HG03520 (cell line): ENCODE data around the gene RPL13A.
"Not testable (repeated sequence)": the region's sequence is repeated elsewhere in the genome, so short reads cannot be mapped to it uniquely, and the experiment has no call there.

ENCODE experiments used
- ATAC-seq: cut with Tn5 transposase; IDR thresholded peaks from one replicate; pipeline ENCODE4 v1.9.1; 2021; ENCODE audit warnings: mild to moderate bottlenecking, moderate library complexity; ENCODE audit not compliant: unreplicated experiment

RPL13A gene

DNA sequence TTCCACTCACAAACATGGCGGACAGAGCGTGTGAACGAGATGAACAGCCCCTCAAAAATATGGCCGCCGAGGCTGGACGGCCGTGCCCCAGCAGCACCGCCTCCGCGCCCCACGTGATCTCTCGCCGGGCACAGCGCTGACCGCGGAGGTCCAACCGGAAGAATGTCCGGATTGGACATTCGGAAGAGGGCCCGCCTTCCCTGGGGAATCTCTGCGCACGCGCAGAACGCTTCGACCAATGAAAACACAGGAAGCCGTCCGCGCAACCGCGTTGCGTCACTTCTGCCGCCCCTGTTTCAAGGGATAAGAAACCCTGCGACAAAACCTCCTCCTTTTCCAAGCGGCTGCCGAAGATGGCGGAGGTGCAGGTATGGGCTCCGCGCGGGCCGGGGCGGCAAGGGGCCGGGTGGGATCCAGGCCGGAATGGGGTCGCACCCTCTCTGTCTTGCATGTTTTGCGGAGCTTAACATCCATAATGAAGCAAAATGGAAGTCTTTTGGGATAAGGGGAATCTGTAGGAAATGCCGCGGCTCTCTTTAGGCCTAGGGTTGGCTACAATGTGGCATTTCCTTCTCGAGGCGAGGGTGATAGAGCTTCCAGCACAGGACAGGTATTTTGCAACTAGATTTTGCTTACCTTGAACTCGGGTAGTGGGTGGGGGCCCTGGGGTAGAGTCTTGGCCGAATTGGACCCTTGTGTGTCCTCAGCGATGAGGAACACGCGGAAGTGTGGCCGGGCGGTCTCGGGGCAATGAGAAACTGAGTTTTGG, at the start of gene RPL13A:
TSS of gene RPL13A (plus strand) at position 332 of the 769 bp plus-strand sequence. CDS start at position 354, 22 bp downstream.
- peak; percentile 80 for ATAC-seq

DNA sequence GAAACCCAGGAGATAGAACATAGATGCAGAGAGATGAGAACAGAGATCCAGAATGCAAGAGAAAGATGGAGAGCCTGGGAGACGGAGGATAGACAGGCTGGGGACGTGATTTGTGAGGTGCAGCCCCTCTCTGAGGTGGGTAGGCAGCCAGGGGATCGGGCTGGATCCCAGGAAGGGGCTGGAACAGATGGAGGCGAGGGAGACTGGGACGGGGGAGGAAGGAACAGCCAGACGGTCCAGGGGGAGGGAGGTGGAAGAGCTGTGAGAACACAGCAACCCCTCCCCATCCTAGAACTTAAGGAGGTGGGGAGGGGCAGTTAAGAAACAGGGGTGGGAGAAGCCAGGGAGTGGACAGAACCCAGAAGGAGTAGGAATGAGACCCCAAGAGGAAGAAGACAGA, 49.1 kb upstream of the RPL13A start:
- no peak for ATAC-seq

DNA sequence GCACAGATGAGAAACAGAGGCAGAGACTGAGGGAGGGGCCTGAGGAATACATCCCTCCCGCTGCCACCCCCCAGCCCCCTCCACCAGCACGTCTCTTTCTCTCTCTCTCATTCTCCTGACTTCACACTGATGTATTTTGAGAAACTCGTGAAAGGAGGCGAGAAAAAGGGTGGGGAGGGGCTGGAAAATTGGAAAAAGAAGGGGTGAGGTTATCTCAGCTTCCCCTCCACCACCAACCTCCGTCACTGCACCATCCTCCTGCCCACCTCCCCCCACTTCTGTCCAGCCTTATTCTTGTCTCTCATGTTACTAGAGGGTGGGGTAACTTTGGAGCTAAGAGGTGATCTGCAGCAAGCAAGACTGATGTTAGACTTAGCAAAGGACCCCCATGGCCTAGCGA, 47.6 kb upstream of the RPL13A start:
- no peak for ATAC-seq

DNA sequence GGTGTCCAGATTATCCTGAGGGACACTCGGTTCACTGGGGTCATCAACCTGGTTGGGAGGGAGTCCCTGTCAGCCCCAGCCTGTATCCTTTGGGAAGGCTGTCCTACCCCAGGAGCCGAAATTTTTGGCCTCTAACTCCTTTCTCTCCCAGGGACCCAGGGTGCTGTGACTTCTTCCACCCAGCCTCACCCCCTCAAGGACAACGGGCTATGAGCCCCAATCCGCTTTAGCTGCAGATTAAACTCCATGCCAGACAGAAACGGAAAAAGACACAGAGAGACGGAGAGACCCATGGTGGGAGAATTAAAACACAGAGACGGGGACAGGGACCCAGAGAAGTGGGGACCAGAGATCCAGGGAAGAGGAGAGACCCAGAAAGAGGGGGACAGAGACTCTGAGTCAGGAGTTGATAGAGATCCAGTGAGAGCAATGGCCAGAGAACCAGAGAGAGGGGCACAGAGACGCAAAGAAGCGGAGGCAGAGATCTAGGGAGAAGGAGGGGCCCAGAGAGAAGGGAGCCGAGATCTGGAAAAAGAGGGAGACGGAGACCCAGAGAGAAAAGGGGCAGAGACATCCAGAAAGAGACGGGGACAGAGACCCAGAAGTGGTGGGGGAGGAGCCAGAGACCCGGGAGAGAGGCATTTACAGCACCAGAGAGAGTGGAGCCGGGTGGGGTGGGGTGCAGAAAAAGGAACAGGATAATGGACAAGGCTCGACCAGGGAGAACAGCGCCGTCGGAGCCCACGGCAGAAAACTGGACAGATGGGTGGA, 46.8 kb upstream of the RPL13A start:
- ATAC-seq = no peak

DNA sequence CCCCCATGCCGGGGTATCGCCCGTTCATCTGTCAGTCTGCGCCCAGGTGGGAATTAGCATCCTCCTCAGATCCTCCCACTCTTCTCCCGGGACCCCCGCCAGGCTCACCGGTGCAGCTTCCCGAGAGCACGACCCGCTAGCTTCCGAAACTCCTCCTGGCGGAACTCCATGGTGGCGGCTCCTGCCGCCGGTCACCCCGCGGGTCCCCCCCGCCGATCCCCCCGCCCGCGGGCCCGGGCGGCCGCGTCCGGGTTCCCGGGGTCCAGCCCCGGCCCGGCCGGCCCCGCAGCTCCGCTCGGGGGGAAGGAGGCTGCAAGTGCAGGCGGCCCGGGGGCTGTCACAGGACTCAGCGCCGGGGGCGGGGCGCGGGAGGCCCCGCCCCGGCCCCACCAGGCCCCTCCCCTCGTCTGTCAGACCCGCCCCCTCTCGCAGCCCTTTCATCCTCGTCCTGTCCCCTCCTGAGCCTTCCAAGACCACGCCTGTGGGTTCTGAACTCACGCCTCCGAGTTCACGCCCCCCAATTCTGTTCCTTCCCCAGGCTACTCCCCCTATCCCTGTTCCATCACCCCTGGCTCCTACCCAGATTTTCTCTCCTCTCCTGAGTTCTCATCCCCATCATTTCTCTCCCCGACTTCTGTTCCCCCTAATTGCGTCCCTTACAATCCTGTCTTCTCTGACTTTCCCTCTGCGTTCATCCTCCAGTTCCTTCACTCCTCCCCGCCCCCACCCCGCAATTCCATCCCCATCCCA, 46.0 kb upstream of the RPL13A start, which contains the start of gene SLC17A7:
TSS of gene SLC17A7 (minus strand) at position 318 of the 750 bp plus-strand sequence. CDS start at position 170, 148 bp downstream.
- ATAC-seq = no peak

DNA sequence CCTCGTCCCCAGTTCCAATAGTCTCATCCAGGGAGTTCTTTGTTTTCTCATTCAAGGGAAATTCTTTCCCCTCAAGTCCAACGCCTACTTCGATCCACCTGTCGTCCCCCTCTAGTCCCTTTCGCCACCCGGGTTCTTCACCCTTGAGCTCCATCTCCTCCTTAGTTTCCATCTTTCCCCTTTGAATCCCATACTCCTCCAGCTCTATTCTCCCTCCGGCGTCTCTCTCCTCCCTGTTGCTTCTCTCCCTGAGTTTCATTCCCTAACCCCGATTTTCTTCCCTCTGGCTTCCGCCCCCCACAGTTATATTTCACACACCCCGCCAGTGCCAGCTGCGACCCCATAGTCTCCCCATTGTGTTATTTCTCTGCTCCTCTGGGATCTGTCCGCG, 45.5 kb upstream of the RPL13A start:
- no peak for ATAC-seq

DNA sequence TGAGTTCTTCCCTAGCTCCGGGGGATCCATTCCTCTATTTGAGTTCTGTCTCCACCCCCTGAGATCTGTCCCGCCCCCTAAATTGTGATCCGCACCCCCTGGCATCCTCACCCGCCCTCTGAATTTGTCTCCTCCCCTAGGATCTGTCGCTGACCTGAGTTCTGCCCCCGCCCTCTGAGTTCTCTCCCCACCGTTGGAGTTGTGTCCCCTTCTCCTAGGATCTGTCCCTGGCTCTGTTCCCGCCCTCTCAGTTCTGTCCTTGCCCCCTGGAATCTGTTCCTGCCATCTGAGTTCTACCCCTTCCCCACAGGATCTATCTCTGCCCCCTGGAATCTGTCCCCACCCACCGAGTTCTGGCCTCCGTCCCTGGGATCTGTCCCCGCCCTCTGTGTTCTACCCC, 45.1 kb upstream of the RPL13A start:
- no peak for ATAC-seq

DNA sequence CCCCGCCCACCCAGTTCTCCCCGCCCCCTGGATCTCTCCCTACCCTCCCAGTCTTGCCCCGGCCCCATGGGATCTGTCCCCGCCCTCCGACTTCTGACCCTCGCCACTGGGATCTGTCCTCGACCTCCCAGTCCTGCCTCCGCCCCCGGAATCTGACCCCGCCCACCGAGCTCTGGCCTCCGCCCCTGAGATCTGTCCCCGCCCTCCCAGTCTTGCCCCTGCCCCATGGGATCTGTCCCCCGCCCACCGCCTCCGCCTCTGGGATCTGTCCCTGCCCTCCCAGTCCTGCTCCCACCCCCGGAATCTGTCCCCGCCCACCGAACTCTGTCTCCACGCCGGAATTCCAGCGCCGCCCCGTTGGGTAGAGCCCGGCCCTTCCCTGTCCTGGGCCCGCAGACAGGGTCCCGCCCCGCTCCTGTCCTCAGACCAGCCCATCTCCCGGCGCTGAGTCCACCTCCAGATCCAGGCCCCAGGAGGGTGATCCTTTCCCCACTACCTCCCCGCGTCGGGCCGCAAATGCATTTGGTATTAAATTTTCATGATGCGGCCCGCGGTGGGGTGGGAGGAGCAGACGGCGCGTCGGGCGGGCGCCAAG, 44.5 kb upstream of the RPL13A start:
- ATAC-seq = no peak

DNA sequence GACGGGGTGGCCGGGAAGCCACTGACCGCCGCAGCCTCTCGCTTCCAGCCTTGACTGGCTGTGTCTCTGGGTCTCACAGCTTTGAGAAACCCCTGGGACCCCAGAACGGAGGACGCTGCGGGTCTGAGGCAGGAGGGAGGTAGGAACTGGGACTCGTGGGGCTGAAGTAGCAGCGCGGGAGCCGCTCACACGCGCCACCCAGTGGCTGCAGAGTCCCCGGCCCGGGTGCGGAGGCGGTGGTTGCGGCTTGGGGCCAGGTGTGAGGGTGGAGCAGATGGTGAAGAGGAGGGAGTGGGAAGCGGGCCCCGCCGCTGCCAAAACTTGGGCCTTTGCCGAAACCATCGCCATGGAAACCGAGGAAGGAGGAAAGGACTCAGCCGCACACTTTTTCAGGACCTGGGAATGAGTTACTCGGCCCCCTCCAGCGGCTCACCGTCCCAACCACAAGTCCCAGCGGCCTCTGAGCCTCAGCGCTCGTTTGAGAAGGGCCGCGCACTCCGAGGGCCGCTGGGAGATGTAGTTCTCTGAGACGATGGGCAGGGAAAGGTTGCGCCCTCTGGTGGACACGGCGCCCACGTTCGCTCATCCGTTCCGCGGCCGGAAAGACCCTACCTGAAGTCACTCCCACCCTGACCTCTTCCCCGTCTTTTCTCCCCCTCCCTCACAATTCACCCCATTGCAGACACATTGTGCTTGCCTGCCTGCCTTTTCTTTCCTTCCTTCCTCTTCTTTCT, 43.9 kb upstream of the RPL13A start:
- ATAC-seq = peak; percentile 65

DNA sequence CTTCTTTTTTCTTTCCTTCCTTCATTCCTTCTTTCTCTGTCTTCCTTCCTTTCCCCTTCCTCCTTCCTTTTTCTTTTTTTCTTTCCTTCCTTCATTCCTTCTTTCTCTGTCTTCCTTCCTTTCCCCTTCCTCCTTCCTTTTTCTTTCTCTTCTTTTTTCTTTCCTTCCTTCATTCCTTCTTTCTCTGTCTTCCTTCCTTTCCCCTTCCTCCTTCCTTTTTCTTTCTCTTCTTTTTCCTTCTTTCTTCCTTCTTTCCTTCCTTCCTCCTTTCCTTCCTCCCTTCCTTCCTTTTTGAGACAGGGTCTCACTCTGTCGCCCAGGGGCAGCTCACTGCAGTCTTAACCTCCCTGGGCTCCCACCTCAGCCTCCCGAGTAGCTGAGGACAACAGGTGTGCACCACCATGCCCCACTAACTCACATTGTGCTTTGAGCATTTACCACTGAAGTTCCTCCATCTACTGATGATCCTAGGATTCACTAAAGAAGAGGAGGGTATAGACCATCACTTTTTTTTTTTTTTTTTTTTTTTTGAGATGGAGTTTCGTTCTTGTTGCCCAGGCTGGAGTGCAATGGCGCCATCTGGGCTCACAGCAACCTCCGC, 43.2 kb upstream of the RPL13A start:
- not testable (repeated sequence) for ATAC-seq

DNA sequence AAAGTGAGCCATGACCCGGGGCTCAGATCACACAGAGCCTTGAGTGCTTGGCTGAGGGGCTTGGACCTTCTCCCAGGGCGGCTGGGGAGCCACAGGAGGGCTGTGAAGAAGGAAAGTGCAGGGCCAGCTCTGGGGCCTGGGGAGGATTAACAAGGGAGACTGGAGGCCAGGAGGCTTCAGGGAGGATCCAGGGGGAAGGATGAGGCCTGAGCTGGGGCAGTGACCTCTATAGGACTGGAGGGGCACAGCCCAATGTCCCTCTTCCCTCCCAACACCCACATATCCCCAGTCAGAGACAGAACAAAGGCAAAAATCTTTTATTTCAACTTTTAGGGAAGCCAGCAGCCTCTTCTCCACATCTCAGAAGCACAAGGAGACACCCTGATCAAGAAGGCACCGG, 41.4 kb upstream of the RPL13A start:
- no peak for ATAC-seq

DNA sequence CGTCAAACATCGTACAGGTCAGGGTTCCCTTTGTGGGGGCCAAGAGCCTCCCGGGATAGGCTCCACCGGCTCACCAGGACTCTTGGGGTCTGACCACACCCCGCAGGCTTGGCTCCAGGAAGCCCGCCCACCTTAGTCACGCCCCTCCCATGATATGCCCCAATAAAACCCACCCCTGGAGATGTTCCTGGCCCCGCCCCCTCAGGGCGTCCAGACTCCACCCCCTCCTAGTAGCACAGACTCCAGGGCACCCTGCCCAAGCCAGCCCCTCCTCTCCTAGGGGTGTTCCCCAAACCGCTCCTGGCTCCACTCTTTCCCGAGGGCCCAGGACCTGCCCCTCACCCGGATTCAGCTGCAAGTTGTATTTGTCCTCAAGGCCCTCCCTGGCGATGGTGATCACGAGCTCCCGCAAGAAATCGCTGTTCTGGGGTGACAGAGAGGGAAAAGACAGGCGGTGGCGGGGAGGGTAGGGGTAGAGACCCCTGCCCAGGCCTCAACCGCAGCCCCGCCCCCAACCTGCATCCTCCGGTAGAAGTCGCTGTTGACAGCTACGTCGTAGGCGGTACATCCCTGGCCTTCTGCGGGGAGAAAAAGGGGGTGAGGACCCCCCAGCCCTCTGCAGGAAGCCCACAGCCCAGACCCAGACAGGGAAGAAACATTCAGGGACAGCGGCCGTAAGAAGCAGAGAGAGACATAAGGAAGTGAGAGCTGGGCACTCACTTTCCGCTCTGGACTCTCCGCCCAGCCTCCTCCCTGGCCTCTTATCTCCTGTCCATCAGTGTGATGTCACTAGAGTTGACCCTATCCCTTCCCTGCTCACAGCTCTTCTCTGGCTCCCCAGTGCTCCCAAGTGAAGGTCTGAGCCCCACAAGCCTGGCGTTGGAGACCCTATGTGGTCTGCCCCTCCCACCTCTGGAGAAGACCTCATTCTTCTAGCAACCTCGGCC, 39.6 kb upstream of the RPL13A start:
- no peak for ATAC-seq

DNA sequence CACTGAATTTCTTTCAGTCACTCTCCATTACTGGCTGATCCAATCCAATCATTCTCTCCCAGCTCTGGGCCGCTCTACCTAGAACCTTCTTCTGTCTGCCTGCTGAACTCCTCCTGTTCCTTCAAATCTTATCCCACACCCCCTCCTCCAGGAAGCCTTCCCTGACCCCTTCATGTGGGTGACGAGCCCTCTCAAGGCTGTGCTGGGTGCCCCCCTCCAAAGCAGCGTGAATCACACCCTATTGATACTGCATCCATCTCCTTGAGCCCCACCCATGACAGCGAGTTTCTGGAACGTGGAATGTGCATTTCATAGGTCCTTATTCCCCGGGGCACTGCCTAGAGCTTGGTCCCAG, 39.0 kb upstream of the RPL13A start:
- ATAC-seq = no peak

DNA sequence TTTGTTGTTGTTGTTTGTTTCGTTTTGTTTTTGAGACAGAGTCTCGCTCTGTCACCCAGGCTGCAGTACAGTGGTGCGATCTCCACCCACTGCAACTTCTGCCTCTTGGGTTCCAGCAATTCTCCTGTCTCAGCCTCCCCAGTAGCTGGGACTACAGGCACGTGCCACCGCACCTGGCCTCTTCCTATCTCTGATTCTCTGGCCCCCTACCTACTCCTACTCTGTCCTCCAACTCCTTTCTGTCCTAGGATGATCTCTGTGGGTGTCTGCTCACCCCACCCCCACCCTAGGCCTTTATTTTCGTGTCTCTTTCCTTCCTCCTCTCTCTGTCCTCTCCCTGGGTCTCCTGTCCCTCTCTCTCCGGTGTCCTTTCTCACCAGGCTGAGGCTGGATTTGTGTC, 37.0 kb upstream of the RPL13A start:
- ATAC-seq = no peak

DNA sequence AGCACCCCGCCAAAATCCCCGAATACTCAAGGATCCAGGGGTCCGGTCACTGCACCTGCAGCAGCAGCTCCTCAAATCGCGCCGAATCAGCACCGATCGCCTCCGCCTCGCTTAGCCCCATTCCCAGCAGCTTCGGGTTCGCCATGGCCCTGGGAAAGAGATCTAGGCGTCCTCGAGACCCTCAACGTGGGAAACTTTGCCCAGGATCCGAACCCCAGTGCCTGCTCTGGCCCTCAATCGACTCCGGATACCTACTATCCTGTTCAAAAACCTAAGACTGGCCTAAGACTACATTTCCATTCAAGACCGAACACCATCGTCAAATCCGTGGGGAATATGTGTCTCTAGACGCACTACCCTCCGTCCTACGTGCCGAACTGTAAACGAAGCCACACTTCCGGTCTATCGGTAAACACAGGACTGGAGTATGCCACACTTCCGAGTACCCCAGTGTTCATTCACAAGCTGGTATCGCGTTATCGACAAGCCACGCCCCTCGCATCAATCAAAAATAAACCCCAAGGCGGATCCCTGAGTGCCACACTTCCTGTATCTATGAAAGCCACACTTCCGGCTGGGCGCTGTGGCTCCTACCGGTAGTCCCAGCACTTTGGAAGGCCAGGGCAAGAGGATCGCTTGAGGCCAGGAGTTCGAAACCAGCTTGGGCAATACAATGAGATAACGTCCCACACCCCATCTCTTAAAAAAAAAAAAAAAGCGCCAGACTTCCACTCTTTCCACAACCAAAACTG, 35.8 kb upstream of the RPL13A start, which contains the start of gene PIH1D1:
TSS of gene PIH1D1 (minus strand) at position 385 of the 752 bp plus-strand sequence. CDS start at position 145, 240 bp downstream.
- ATAC-seq = peak; percentile 53

DNA sequence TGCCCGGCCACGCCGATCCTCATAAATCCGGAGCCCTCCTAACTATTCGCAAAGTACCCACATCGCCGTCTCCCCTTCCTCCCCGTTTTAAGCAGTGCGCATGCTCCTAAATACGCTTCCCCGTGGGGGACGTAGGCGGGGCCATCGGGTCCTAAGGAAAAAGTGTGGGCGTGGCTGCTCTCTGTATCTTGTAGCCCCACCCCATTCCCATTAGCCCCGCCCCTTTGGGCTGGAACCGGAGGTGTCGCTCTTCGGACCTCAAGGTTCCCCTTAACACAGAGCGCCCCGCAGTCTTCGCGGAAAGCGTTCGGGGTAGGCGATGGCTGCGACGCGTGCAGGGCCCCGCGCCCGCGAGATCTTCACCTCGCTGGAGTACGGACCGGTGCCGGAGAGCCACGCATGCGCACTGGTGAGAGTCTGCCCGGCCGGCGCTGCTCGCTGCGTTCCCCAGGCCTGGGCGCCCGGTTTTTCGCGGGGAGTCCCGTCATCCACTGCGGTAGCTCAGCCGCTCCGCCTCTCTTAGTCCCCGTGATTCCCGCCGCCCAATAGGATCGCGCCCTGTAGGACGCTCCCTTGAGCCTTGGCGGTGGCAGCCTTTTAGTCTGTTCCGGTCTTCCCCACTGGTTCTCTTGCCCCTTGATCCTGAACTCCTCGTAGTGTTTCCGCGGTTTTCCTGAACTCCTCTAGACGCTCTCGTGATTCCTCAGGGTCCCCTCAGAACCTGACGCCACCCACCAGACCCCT, 34.2 kb upstream of the RPL13A start, which contains the start of gene ALDH16A1:
TSS of gene ALDH16A1 (plus strand) at position 213 of the 744 bp plus-strand sequence. CDS start at position 320, 107 bp downstream.
- ATAC-seq = peak; percentile 69

DNA sequence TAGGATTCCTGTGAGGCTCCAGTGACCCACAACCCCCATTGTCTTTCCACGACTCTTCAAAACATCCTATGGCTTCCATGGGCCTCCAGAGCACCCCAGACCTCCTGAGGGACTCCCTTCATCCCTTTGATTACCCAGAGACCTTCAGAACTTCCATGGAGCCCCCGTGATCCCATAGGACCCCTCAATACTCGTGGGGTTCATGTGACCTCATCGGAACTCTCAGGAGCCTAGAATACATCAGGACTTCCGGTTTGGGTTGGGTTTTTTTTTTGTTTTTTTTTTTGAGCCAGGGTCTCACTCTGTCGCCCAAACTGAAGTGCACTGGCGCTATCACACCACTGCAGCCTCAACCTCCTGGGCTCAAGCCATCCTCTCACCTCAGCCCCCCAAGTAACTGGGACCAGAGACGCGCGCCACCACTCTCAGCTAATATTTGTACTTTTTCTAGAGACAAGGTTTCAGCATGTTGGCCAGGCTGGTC, 33.6 kb upstream of the RPL13A start:
- no peak for ATAC-seq
